Dedifferentiated amniotic fluid mesenchymal stem cell (primary cell): ENCODE measurements around the gene IL22RA2.

ENCODE experiments used
- DNase-seq: peaks from one replicate; pipeline ENCODE4 v3.0.0-alpha.2; 2016; ENCODE audit errors: extremely low spot score

IL22RA2 gene

DNA sequence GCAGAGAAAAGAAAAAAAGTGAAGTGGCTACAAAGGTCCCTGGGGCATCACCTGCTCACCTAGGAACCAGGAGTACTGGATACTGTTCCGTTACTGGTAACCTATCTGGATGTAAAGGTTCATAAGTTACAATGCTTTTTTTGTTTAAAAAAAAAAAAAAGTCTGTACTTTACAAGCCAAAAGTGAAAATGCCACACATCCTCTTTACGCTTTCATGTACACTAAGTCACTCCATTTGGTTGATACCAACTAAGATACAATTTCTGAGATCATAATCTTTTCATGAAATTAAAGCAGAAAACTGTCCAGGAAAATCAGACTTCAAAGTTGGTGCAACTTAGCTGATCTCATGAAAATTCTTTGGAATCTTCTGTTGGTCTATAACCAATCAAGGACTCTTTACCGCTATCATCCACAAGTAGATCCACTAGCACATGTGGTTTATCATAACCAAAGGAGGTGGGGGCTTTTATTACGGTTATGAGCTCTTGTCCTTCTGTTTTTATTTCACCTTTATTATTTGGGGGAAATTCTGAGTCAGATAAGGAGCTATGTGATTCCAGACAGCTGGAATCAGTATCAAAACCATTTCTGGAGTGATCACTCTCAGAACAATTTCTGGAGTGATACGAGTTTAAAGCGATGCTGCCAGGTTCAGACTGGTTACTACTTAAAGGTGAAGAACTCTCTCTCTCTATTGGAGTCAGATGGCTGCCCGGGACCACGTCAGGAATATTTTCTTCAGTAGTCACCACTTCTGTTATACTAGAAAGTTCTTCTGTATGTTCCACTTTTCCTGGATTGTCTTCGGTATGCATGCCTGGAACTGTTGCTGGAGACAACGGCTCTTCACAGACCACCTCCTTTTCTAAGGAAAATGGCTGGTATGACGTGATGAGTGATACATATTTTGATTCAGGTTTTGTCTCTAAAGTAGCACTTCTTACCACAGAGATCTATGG lies 24.5 kb upstream of the IL22RA2 start:
- DNase-seq, result no peak

DNA sequence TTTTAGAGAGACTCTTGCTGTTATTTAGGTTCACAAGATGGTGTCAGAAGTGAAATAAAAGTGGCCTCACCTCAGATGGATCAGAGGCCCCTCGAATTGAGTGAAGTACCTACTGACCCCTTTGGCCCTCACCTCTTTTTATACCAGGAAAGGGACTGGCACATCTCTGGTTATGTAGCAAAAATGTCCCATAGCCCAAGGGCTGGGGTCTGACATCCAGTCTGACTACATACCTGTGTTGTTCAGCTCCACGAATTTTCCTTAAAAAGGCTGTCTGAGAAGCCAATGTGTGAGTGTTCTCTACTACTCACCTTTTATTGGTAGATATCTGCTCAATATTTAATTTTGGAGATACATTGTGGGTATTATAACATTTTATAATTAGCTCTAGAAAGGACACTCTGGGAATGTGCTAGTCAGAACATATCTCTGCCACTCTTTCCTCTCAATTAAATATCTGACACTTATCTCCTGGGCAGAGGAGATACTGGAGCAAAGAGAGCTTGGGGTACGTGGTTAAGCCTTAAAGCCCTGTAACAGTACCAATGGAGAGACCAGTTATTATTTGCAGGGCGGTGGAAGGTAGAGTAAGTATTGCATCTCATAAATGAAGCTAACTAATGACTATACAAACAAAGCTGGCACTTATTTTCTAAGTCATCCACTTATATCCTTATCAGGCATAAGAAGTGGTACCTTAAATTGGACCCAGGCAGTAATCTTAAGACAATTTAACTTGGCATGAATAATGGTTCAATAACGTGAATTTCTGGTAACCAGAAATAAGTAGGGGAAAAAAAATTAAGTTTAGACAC lies 20.0 kb upstream of the IL22RA2 start:
- no peak for DNase-seq

DNA sequence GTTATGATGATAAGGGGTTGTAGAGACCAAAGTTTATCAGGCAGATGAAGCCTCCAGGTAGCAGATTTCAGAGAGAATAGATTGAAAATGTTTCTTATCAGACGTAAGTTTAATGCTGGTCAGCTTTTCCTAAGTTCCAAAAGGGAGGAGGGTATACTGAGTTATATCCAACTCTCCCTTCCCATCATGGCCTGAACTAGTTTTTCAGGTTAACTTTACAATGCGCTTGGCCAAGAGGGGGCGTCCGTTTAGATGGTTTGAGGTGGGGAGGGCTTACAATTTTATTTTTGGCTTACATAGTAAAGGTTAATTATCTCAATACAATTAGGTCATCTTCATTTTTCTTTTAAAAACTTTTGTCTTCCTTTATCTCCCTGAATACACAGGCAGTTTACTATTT lies 19.4 kb upstream of the IL22RA2 start:
- no peak for DNase-seq

DNA sequence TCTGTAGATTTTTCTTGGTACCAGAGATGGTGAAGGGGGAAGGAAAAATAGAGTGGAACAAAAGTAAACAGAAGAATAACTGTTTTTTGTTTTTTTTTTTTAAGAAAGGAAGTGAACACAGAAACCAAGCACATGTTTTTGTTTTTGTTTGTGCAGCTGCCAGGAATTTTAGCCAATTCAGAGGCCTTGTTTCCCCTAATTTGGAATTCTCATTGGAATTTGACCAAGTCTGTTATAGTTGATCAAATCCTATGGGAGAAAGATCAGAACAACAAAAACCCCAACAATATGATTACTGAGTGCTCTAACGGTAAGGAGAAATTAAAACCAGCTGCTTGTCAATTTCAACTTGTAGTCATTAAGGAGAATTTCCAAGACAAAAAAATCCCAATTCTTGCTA lies 18.2 kb upstream of the IL22RA2 start:
- peak; percentile 25 for DNase-seq

DNA sequence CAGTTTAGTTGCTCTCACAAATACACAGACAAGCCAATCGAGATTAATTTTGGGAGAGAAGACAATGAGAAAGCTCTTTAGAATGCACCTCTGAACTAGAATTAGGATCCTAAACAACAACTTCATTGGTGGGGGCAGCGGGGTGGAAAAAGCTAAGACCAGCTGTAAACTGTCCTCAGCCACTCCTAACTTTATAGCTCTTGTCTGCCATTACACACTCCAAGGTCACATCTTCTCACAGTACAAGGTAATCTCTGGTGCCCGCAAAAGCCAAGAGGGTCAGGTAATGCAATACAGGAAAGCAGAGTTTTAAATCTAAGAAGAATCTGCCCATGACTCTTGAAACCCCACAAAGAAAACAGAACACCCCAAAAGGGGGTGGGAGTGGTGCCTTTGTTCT lies 17.8 kb upstream of the IL22RA2 start:
- no peak for DNase-seq

DNA sequence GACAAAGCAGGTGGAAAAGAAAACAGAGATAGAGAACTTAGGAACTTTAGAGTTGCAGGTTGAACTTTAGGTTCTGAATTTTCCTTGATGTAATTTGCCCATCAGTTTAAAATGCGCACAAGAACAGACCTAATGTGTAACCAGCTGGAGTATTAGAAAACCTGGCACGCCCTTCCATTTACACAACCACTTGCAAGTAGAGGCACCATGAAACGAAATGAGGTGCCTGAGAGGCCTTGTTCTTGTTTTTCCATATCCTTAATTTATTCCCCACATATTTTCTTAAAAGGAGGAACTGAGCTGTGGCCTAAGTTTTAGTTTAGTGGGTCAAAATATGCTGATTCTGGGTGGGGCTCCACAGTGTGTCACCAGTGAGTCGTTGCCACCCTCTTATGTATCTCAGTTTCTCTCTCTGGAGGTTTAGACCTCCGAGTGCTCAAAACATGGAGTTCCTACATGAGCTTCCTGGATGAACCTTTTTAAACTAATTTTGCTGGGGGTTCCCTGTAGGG lies 17.2 kb upstream of the IL22RA2 start:
- no peak for DNase-seq

DNA sequence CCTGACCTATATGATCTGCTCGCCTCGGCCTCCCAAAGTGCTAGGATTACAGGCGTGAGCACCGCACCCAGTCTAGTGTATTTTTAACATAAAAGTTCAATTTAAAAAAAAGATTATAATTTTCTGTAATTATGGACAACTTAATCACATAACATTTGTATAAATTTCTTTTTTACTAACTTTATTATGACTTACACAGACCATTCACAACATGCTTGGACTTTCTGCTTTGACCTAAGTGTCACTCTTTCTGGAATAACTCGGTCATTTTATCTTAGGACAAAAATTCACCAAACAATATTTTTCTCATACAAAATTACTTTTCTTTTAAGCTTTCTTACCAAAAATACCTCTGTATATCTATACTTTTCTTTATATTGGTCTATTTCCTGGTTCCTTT lies 15.4 kb upstream of the IL22RA2 start:
- DNase-seq, result no peak

DNA sequence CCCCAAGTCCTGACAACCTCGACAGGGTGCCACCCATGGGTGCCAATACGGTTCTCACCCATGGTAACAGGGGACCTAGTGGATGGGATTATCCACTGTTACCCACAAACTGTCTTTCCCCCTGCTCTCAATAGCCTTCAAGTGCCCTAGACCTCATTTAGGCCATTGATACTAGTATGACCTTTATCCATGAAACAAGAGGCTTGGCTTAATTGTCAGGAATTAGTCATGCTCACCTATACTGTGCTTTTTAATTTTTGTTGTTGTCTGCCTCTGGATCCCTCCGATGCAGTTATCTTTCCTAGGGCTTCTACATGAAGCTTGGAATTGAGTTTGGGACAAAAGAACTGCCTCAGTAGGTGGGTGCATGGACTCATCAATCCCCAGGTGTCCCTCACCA lies 11.8 kb upstream of the IL22RA2 start:
- DNase-seq, result no peak

DNA sequence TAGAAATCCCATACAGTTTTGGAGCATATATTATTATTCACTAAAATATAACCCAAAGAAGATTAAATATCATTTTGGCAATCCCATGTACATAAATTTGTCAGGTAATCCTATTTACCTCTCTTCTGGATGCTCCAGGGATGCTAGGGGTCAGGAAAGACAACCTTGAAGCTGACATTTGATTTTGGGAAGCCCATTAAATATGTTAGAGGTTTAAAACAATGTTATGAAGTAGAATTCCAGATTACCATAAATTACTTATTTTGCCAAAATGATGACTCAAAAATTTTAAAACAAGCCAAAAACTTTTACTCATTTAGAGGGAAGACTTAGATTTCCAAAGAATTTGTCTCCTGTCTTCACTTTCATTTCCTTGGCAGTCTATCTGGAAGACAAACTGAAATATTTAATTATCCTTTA lies 9.2 kb upstream of the IL22RA2 start:
- DNase-seq, result no peak

DNA sequence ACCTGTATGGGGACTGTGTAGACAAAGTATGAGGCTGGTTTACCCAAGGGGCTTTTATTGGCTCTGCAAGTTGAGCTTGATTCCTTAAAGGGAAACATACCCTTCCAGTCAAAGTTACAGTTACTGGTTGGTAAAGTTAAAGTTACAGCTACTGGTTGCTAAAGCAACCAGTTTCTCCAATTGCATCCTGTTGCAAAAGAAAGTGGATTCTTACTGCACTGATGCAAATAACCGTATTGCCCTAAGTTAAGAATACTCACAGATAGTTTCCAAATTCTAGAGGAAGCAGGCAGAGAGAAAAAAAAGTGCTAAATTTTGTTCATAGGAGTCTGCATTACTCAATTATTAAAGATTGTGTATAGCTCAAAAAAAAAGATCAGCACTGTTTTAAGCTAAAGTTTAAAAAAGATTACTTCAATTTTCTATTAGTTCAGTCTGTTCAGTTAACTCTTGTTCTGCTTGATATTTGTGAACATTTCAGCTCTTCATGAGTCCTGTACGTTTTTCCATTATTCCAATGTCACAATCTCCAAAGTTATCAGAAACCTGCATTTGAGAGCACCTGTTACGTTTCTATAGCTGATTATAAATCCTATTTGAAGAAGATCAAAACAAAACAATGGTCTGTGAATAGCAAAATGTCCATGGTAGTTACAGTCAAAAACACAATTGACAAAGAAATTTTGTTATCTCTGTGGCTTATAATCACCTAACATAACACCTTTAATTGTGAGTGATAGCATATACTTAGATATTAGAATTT lies 8.6 kb upstream of the IL22RA2 start:
- DNase-seq, result no peak

DNA sequence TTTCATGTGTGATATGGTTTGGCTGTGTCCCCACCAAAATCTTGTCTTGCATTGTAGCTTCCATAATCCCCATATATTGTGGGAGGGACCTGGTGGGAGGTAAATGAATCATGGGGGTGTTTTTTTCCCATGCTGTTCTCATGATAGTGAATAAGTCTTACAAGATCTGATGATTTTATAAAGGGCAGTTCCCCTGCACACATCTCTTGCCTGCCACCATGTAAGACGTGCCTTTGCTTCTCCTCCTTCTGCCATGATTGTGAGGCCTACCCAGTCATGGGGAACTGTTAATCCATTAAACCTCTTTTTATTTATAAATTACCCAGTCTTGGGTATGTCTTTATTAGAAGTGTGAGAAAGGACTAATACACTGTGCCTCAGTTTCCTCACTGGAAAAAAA lies 4.2 kb upstream of the IL22RA2 start:
- no peak for DNase-seq

DNA sequence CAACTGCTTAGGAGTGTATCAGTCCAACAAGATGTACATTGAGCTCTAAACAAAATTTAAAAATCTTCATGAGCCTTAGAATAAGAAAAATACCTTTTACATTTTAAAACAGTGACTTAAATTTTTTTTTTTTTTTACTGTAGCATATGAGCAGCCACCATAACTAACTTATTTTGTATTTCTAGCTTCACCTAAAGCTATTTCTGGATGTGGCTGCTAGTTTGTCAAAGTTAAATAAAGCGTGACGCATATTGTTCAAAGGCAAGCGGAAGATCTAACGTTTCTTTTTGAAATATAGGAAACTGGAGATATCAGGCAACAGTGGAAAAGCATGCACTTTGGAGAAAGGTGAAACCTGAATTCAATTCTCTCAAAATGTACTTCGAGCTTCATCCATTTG lies 3.3 kb upstream of the IL22RA2 start:
- DNase-seq, result no peak

DNA sequence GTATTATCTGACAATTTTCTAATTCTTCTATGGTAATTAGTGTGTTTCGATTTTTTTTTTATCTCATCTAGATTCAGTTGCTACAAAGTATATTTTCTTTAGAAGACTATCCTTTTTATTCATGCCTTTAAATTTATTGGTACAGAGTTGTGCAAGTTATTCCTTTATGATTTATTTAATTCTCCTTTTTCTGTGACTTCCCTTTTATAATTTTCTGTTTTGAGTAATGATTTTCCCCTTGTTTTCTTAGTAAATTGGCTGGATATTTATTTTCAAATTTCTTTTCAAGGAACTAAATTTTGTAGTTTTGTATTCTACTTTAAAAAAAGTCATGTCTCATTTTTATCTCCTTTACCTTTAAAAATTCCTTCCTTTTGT lies 2.4 kb upstream of the IL22RA2 start:
- DNase-seq, result no peak

DNA sequence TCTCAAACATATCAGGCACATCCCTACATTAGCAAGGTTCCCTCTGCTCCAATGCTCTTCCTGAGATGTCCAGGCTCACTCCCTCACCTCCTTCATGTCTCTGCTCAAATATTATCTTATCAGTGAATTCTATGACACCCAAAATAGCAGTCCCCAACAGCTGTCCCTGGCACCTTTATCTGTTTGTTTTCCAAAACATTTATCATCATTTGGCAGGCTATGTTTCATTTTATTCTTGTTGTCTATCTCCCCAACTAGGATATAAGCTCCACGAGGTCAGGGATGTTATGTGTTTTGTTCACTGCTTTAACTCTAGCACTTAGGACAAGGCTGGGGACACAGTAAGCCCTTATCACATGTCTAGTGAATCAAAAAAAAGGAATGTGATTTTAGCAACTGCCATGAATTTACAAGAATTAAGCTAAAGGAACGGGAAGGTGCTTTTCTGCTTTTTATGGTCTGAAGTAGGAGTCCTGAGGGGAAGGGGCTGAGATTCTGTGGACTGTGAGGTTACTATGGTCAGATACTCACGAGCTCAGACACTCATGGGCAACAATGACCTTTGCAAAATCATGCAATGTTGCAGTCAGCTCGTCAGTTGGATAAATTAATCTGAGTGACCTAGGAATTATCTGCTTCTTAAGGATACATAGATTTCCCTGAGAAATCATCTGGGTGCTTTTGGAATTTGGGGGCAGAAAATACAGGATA lies 1.9 kb upstream of the IL22RA2 start:
- no peak for DNase-seq

DNA sequence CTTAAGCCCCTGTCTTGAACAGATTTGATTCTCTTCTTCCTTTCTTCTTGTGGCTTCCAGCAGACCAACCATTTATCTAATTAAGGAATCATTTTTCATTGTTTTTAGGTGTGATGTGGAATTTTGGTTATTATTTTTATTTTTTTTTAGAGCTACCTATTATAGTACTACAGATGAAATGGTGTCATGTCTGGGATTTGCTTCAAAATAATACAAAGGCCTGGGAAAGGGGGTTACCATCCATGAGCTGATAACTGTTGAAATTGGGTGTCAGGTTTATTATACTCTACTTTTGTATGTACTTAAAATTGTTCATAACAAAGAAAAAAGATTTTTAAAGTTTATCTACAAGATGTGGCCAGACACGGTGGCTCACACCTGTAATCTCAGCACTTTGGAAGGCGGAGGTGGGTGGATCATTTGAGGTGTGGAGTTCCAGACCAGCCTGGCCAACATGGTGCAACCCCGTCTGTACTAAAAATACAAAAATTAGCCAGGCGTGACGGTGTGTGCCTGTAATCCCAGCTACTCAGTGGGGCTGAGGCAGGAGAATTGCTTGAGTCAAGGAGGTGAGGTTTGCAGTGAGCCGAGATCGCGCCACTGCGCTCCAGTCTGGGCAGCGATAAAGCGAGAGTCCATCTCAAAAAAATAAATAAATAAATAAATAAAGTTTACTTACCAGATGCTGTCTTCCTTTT lies 561 bp downstream of the IL22RA2 start:
- DNase-seq, result no peak

DNA sequence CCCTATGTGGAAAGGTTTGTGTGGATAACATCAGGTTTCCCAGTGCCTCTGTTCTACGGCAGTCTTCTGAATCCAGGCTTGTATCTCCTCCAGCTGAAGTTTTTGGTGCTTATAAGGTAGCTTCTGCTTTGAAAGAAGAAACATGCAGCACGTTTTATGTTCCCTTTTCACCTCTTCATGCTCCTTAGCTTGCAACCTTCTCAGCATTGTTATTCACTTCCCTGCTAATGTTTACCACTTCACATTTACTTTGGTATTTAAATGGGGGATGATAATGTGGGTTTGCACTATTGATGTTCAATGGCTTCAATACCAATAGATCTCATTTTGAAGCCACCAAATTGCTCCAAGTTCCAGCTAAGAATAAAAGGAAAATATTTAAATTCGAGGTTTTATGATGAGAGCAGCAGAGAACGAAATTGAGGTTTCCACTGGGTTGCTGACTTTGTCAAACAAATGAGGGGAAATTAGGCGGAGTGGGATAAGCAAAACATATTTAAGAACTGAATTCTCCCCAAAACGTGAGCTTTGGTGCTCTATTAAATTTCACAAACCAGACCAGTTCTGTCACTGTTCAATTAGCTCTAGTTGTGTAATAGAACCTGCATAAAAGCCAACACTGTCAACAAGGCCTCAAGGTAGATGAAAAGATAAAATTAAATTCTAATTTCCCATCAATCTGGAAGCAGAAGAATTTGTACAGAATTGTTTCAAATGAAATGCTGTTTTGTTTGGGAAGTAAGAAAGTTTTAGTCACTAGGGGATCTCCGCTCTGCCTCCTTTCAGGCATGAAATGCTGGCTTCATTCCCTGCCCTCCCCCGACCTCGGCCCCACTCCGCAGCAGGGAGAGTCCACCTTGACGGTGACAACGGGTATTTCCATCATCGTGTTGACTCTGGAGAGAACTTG lies 1.4 kb downstream of the IL22RA2 start:
- no peak for DNase-seq

DNA sequence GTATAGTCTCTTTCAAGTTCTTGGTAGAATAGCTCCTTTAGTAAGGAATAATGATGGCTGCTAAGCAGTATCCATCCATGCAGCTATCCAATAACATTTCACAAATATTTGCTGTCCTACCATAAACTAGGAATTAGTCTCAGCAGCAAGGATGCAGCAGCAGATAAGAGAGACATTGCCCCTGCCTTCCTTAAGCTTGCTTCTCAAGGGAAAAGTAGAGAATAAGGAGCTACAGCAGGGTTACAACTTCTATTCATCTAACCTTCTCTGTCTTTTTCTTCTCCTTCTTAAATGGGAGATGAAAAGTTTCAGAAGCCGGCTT lies 2.4 kb downstream of the IL22RA2 start:
- DNase-seq, result no peak

DNA sequence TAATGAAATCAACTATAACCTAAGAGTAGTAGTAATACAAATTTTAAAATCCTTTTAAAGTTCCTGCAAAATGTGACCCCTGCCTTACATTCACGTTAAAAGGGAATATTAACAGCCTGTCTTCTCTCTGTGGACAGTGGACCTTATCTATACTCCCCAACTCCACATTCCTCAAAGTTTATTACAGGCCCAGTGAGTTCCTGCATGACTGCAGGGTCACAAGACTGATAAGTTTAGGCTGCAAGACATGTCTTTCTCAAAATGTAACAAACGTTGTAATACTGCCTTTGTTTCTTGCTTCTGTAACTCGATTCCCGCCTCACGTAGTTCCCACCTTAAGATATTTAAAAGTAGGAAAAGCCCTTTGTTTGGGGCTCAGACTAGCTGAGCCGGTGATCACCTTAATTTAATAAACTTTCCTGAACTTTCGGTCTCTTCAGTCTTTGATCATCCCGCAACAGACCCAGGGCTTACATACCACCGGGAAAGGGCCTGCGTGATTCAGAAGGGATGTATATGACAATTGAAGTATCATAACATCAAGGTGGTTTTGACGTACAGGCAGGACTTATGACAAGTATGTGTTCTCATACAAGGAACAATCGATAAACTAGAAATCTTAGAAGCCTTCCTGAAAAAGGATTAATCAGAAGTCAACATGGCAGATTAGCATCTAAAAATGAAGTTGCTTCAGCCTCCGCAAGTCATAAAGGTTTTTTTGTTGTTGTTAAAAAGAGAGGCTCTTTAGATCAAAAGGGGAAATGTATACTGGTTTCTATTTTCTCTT lies 3.0 kb downstream of the IL22RA2 start:
- DNase-seq, result no peak
